ENCODE measurements around the gene NPTN. TPM values are rescaled to one million over a fixed set of nuclear protein-coding genes. Genes with fewer than 3 reads are reported as not detected.

The NPTN gene
- total RNA-seq, 1 experiment from 2014 or later: 90.9 TPM

- H4K20me1 ChIP-seq (ENCODE audit: insufficient read depth): peaks cover 16% of the 10 kb centered on the region; the same call in 1 of the 2 replicates
- no peak overlapping the region for H3K9ac ChIP-seq (ENCODE audit: low read length)
- TF ChIP-seq MAX (IDR thresholded peaks at IDR 0.05): no peak
- TF ChIP-seq ZBTB33 (IDR thresholded peaks at IDR 0.05; ENCODE audit: extremely low read depth, insufficient replicate concordance, low read length): no peak
- TF ChIP-seq JUND (IDR thresholded peaks at IDR 0.05): no peak
- TF ChIP-seq EZH2 (IDR thresholded peaks at IDR 0.05): no peak
- no peak for TF ChIP-seq YY1 (IDR thresholded peaks at IDR 0.05; ENCODE audit: extremely low read depth, insufficient replicate concordance, low read depth, low read length)
- TF ChIP-seq SRF (IDR thresholded peaks at IDR 0.05; ENCODE audit: low read depth): no peak
- no peak for TF ChIP-seq ZNF274 (IDR thresholded peaks at IDR 0.05; ENCODE audit: low read depth, low read length)
- no peak for TF ChIP-seq FOSL1 (IDR thresholded peaks at IDR 0.05; ENCODE audit: low read depth)
- TF ChIP-seq POLR2AphosphoS5 (IDR thresholded peaks at IDR 0.05; ENCODE audit: low read depth, low read length): no peak
- TF ChIP-seq RAD21 (IDR thresholded peaks at IDR 0.05; ENCODE audit: low read depth): no peak
- no peak for TF ChIP-seq EZH2phosphoT487 (IDR thresholded peaks at IDR 0.05; ENCODE audit: borderline replicate concordance)
- no peak for TF ChIP-seq CBX3 (IDR thresholded peaks at IDR 0.05; ENCODE audit: low read depth)
- TF ChIP-seq CTCF (IDR thresholded peaks at IDR 0.05 in 2 of 3, conservative IDR thresholded peaks at IDR 0.05 in 1 of 3; ENCODE audit: borderline replicate concordance in 1 of 3, insufficient read depth in 1 of 3, low read depth in 2 of 3, low read length in 2 of 3): no peak
- TF ChIP-seq SIN3A (IDR thresholded peaks at IDR 0.05; ENCODE audit: low read depth): no peak
- no peak for TF ChIP-seq CEBPB (IDR thresholded peaks at IDR 0.05; ENCODE audit: low read depth)
- no peak for TF ChIP-seq POLR2A (IDR thresholded peaks at IDR 0.05; ENCODE audit: borderline replicate concordance, extremely low read depth, insufficient read depth, insufficient read length)
- TF ChIP-seq TCF7L2 (IDR thresholded peaks at IDR 0.05; ENCODE audit: borderline replicate concordance, extremely low read depth, insufficient read depth, insufficient read length): no peak
- H3K9me3 ChIP-seq (ENCODE audit: control insufficient read depth in 1 of 2, insufficient read depth in 1 of 2, low read depth in 1 of 2, low read length in 2 of 2): no peaks in the 10 kb centered on the region
- no peaks in the 10 kb centered on the region for H3K27me3 ChIP-seq (ENCODE audit: insufficient read depth, low read length)
- H3K4me1 ChIP-seq (ENCODE audit: control insufficient read depth in 1 of 2, insufficient read depth in 2 of 2, low read length in 2 of 2): peaks cover 6 to 16% of the 10 kb centered on the region in 2 experiments; a peak in 2 of 4 replicates
- BruUV-seq (replicated peaks): no TSS peak
- H3K79me2 ChIP-seq (ENCODE audit: insufficient read depth, low read length): peaks cover 97% of the 10 kb centered on the region
- H2AFZ ChIP-seq (ENCODE audit: low read depth, low read length, poor library complexity, severe bottlenecking): no peak overlapping the region
- H3K4me3 ChIP-seq (replicated peaks in 1 of 2; ENCODE audit: low read depth in 1 of 2, low read length in 2 of 2): no peak overlapping the region
- ChIA-PET RAD21 (ENCODE audit: low non-redundant PET in 1 of 2, low total read pairs in 2 of 2, uncharacterized antibody in 2 of 2, unreplicated experiment in 2 of 2) (no interaction called here), POLR2A (no interaction called here), CTCF (interaction anchor here (1.0 kb wide), 1 partner anchor 8 kb away, joined by 6 read pairs; no protein-coding TSS in a partner anchor)
- intact Hi-C loops (cut with micrococcal nuclease): no loop called here
- H3K27ac ChIP-seq (ENCODE audit: low read depth, low read length): no peak overlapping the region
- DNase-seq (ENCODE audit: low read depth, low spot score) (no peak), ATAC-seq (no peak)
- H3K4me2 ChIP-seq (ENCODE audit: low read length): no peak overlapping the region
- H3K9me2 ChIP-seq (ENCODE audit: insufficient read depth): no peaks in the 10 kb centered on the region
- H3K36me3 ChIP-seq (ENCODE audit: control insufficient read depth in 1 of 2, insufficient read depth in 2 of 2, low read length in 2 of 2): no peaks in the 10 kb centered on the region
Observed at GRCh38 chr15:73628102-73628501, 5.1 kb downstream of the NPTN start.

All from HCT116 (cell line).